ENCODE data around the gene ATP11A.

Gene ATP11A

DNA sequence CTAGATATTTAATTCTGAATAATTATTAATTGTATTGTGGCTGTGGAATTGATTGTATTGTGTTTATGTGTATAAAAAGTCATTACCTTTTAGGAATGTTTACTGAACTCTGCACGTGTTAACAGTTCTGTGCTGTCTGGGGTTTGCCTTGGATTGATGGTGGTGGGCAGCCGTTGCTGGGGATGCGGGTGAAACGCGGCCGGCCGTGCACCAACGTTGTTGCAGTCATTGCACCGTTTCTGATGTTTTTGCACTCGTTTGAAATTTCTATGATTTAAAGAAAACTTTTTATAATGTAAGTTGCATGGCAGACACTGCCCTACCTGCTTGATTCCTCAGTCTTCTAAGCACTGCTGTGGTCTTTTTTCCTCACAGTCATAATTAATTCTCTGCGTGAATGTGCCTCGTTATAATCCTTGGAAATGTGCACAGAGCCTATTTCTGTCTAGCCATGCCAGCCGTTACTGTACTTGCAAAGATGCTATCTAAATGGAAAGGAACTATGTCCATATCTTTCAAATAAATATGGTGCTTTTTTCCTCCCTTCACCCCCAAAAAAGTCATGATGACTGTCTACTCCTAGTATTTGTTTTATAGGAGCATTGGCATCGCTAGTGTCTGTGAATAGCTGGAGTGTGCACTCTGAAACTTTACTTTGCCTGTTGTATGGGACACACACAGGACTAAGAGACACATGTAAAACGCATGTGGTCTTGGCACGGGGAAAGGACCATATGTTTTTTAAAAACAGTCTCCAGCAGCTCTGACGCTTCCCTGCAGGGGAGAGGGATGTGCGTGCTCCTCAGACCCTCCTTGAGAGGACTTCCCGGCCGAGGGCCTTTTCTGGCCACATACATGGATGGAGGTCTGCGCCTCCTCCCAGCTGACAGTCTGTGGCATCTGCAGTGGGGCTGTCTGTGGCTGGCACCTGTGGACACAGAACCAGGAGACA lies 238.5 kb downstream of the ATP11A start:
- DNase-seq (ENCODE audit: low read depth in 2 of 2) = no peak

GRCh38 chr13:112928972-112929782 lies 239.3 kb downstream of the ATP11A start:
- no peak for DNase-seq (ENCODE audit: low read depth in 2 of 2)

- DNase-seq (ENCODE audit: low read depth in 2 of 2) = no peak
Observed at GRCh38 chr13:112929783-112930055, 239.9 kb downstream of the ATP11A start.

- no peak for DNase-seq (ENCODE audit: low read depth in 2 of 2)
Observed at GRCh38 chr13:112930192-112930591, 240.4 kb downstream of the ATP11A start.

DNA sequence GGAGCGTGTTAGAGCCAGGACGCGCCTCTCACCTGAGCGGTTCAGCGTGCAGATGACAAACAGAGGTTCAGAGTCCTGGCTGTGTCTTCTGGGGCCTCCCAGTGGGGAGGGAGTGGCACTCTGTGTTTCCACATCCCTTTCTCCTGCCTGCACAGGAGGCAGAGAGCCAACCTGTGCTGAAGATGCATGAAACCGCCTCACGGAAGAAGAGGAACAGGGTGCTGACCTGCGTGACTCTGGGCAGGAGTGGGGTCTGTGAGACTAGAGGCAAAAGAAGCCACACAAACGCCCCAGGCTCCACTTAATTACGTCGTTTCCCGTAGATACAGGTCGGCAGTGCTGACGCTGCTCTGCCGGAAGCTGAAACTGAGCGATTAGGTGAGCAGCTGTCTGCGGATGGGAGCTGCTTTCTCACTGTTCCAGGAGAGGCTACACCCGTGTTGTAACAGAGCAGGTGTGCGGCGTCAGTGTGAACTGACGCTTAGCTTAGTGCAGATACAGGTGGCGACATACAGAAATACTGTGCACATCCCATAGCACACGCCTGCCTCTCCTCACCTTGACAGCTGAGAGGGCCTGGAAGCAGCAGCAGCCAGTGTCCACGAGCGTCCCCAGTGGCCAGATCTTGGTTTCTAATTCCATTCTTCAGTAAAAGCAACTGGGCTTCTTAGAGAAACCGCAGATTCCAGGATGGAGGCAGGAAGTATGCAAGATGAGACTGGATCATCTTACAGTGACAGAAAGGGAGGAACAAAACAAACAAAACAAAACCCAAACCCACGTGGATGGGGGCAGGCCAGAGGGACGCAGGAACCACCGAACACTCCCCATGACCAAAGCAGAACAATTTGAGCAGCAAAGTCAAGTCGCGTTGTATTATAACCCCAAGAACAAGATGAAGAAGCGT lies 241.4 kb downstream of the ATP11A start:
- DNase-seq (ENCODE audit: low read depth in 2 of 2) = no peak

- DNase-seq (ENCODE audit: low read depth in 2 of 2) = no peak
Observed at GRCh38 chr13:112932971-112933370, 243.1 kb downstream of the ATP11A start.

DNA sequence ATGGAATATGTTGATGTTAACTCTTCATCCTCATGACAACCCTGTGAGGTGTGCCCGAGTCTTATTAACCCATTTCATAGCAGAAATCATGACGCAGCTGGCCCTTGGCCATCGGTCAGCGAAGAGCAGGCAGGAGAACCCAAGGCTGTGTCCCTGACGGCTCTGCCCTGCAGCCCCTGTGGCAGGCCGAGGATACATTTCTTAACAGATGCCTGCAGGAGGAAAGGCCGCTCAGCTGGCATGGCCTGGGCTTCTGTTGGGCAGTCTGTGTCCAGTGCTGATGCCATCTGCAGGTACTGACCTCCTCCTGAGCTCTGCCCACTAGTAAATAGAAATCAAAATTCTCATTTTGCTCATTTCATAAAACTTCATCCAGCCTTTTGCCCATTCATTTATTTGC lies 243.8 kb downstream of the ATP11A start:
- no peak for DNase-seq (ENCODE audit: low read depth in 2 of 2)

- no peak for DNase-seq (ENCODE audit: low read depth in 2 of 2)
Observed at GRCh38 chr13:112934078-112934477, 244.2 kb downstream of the ATP11A start.

All from stimulated activated CD4-positive, alpha-beta T cell treated with anti-CD3 and anti-CD28 coated beads, Interleukin-4, amount 100 ng/mL, for 48 hours (primary cell).